Keratinocyte (primary cell): ENCODE measurements around the gene BEST2. TPM values are rescaled to one million over a fixed set of nuclear protein-coding genes. Genes with fewer than 3 reads are reported as not detected.
A peak's percentile ranks its signal among the peaks of the same experiment; 100 is the strongest.

ENCODE experiments used
- DNase-seq: peaks from one replicate; pipeline ENCODE4 v3.0.0-alpha.2; 2011; ENCODE audit warnings: low read depth, missing footprints, low spot score
- FAIRE-seq: peaks from 2 replicates; lab custom pipeline; 2011; peaks lifted over from hg19 to GRCh38; lab: Jason Lieb, UNC
- H2AFZ ChIP-seq: 2 replicates; pipeline ENCODE4 v1.6.0; 2012; ENCODE audit warnings: low read length, control low read depth, inconsistent platforms; ENCODE audit not compliant: control insufficient read depth
- H3K27ac ChIP-seq: 2 replicates; pipeline ENCODE4 v1.5.1; 2011; ENCODE audit warnings: low read length; ENCODE audit not compliant: control insufficient read depth, insufficient read depth
- H3K27me3 ChIP-seq: 3 replicates; pipeline ENCODE4 v1.6.0; 2011; ENCODE audit warnings: low read length; ENCODE audit not compliant: control insufficient read depth, insufficient read depth; ENCODE audit errors: extremely low read depth
- H3K36me3 ChIP-seq, 2 experiments: 2 replicates in 1 of 2; 3 replicates in 1 of 2; pipeline ENCODE4 v1.5.1; 2011; ENCODE audit warnings: low read length in 2 of 2, mild to moderate bottlenecking in 1 of 2; ENCODE audit not compliant: control insufficient read depth in 2 of 2, insufficient read depth in 2 of 2; ENCODE audit errors: extremely low read depth in 1 of 2
- H3K4me1 ChIP-seq: 3 replicates; pipeline ENCODE4 v1.5.1; 2011; ENCODE audit warnings: low read length; ENCODE audit not compliant: control insufficient read depth, insufficient read depth; ENCODE audit errors: extremely low read depth
- H3K4me2 ChIP-seq: 3 replicates; pipeline ENCODE4 v1.6.0; 2011; ENCODE audit warnings: low read depth, low read length; ENCODE audit not compliant: control insufficient read depth, insufficient read depth; ENCODE audit errors: extremely low read depth
- H3K4me3 ChIP-seq, 3 experiments: fragments of 200-600 bp in 1 of 3; sonication (generic) in 1 of 3; 2 replicates in 2 of 3; 3 replicates in 1 of 3; pipeline ENCODE4 v1.5.1; 2011 to 2016; ENCODE audit warnings: low read length in 3 of 3, mild to moderate bottlenecking in 3 of 3, control low read depth in 2 of 3, inconsistent platforms in 1 of 3, low read depth in 1 of 3, mixed read lengths in 1 of 3, mixed run types in 1 of 3, moderate library complexity in 1 of 3; ENCODE audit not compliant: control insufficient read depth in 2 of 3, insufficient read depth in 2 of 3; ENCODE audit errors: extremely low read depth in 1 of 3
- H3K79me2 ChIP-seq: 2 replicates; pipeline ENCODE4 v1.6.0; 2012; ENCODE audit warnings: low read length; ENCODE audit not compliant: control insufficient read depth, insufficient read depth
- H3K9ac ChIP-seq: 3 replicates; pipeline ENCODE4 v1.6.0; 2011; ENCODE audit warnings: low read length; ENCODE audit not compliant: control insufficient read depth, insufficient read depth; ENCODE audit errors: extremely low read depth
- H3K9me1 ChIP-seq: 3 replicates; pipeline ENCODE4 v1.6.0; 2011; ENCODE audit warnings: low read length; ENCODE audit not compliant: control insufficient read depth, insufficient read depth; ENCODE audit errors: extremely low read depth
- H3K9me3 ChIP-seq: 2 replicates; pipeline ENCODE4 v1.5.1; 2012; ENCODE audit warnings: low read depth, low read length; ENCODE audit not compliant: control insufficient read depth
- H4K20me1 ChIP-seq: 3 replicates; pipeline ENCODE4 v1.6.0; 2011; ENCODE audit warnings: low read length; ENCODE audit not compliant: control insufficient read depth, insufficient read depth; ENCODE audit errors: extremely low read depth
- EZH2 ChIP-seq: IDR thresholded peaks from one replicate; pipeline ENCODE4 v1.6.1; 2012; ENCODE audit warnings: inconsistent platforms, mild to moderate bottlenecking, low read length, moderate library complexity
- dilution Hi-C: fragments of 300-500 bp; cut with MboI; formaldehyde crosslinking; loops from one replicate; pipeline ENCODE4 v1.7.0; 2020; ENCODE audit warnings: low sequenced_read_pairs; ENCODE audit not compliant: extremely low pct_ligation_motif_present
- polyA plus RNA-seq, 5 experiments: library from polyadenylated mRNA; depleted of rRNA in 3 of 5; stranded (reverse) in 3 of 5; stranded (forward) in 1 of 5; unstranded in 1 of 5; fragments of >200 nt; gene quantifications; 1 replicate in 1 of 5; 2 replicates in 3 of 5; 3 replicates in 1 of 5; pipeline versions ENCODE4 v1.2.1 to v1.2.3, GENCODE V29; 2011 to 2012; ENCODE audit warnings: missing spikeins in 2 of 5, low read depth in 1 of 5, low replicate concordance in 1 of 5
- TF ChIP-seq, protein P1 (sequence below), 3 experiments: IDR thresholded peaks in 1 of 3; conservative IDR thresholded peaks in 1 of 3; optimal IDR thresholded peaks in 1 of 3; 2 replicates in 2 of 3; 3 replicates in 1 of 3; pipeline versions ENCODE3 to v1.5.1; 2011; ENCODE audit warnings: low read length in 3 of 3, mild to moderate bottlenecking in 3 of 3, moderate library complexity in 2 of 3, control low read depth in 1 of 3, inconsistent platforms in 1 of 3; ENCODE audit not compliant: insufficient read depth in 2 of 3; ENCODE audit errors: extremely low read depth in 1 of 3

Gene BEST2
- polyA plus RNA-seq, 1 donor (not counting 4 experiments of a cell fraction or from before 2014, with no cell fraction given) = not detected

DNA sequence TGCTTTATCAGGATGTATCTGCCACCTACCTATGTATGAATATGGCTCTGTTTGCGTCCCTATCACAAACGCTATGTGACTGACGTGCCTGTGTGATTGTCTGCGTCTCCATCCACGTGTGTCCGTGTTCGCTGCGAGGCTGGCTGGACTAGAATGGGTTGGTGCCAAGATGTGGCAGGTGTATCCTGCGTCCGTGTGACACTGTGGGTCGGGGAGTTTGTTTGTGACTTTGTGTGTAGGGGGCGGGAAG, 30.5 kb downstream of the BEST2 start:
- Histone ChIP-seq H3K4me2 (peak overlapping the region; percentile 88), H3K9me3 (no peaks in the 10 kb centered on the region), H3K36me3 (no peaks in the 10 kb centered on the region), H3K27ac (peak overlapping the region; percentile 81), H3K9me1 (no peaks in the 10 kb centered on the region), H3K27me3 (no peaks in the 10 kb centered on the region), H4K20me1 (no peaks in the 10 kb centered on the region), H3K79me2 (no peaks in the 10 kb centered on the region), H3K9ac (peak overlapping the region; percentile 73), H3K4me3 (peak overlapping the region; percentile 34 to 49 (median 40)), H2AFZ (peak overlapping the region; percentile 60), H3K4me1 (peaks cover 71% of the 10 kb centered on the region)
- no peak for FAIRE-seq
- dilution Hi-C loops = no loop called here
- TF ChIP-seq, protein P1, sequence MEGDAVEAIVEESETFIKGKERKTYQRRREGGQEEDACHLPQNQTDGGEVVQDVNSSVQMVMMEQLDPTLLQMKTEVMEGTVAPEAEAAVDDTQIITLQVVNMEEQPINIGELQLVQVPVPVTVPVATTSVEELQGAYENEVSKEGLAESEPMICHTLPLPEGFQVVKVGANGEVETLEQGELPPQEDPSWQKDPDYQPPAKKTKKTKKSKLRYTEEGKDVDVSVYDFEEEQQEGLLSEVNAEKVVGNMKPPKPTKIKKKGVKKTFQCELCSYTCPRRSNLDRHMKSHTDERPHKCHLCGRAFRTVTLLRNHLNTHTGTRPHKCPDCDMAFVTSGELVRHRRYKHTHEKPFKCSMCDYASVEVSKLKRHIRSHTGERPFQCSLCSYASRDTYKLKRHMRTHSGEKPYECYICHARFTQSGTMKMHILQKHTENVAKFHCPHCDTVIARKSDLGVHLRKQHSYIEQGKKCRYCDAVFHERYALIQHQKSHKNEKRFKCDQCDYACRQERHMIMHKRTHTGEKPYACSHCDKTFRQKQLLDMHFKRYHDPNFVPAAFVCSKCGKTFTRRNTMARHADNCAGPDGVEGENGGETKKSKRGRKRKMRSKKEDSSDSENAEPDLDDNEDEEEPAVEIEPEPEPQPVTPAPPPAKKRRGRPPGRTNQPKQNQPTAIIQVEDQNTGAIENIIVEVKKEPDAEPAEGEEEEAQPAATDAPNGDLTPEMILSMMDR (optimal IDR thresholded peaks at IDR 0.05 in 1 of 3, IDR thresholded peaks at IDR 0.05 in 1 of 3, conservative IDR thresholded peaks at IDR 0.05 in 1 of 3; ENCODE audit: extremely low read depth in 1 of 3, insufficient read depth in 2 of 3, low read length in 3 of 3) = no peak
- TF ChIP-seq EZH2 = no peak
- no peak for DNase-seq

DNA sequence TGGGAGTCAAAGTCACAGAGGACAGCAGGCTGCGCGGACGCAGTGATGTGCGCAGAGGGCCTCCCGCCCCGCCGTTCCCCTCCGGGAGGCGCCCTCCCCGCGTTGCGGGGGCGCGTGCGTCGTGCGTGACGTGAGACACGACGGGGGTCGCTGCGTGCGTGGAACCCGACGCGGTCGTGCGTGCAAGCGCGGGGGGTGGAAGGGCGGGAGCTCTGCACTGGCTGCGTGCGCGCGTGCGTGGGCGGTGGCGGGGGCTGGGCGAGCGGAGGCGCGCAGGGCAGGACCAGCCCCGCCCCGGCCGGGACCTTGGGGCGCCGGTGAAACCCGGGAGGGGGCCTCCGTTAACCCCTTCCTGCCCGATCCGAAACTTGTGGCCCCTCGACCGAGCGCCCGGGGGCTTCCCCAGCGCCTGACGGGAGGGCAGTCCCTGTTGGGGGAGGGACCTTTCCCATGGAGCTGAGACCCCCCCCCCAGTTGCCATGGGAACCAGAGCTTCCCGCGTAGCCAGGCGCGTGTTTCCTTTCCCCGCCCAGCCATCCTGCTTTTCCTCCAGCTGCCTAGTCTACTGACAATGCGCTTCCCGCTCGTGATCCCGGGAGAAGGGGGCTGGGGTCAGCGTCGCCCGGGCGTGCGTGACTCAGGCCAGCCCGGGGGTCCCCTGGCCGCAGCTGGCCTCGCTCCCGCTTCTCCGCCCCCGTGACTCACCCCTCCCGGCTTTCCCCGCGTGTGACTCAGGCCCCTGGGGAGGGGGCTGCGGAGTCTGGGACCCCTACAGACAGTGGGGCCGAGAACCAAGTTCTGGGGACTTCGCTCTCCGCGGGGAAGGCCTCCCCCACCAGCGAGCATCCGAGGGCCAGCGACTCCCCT, 31.1 kb downstream of the BEST2 start:
- dilution Hi-C loops = no loop called here
- Histone ChIP-seq H3K4me3 (peak overlapping the region; percentile 34 to 57 (median 40)), H3K27ac (peak overlapping the region; percentile 81), H4K20me1 (no peaks in the 10 kb centered on the region), H3K9me1 (no peaks in the 10 kb centered on the region), H3K27me3 (no peaks in the 10 kb centered on the region), H3K36me3 (no peaks in the 10 kb centered on the region), H3K9ac (peak overlapping the region; percentile 73), H3K4me1 (peaks cover 70% of the 10 kb centered on the region), H3K9me3 (no peaks in the 10 kb centered on the region), H3K79me2 (no peaks in the 10 kb centered on the region), H3K4me2 (peak overlapping the region; percentile 88), H2AFZ (peak overlapping the region; percentile 60)
- no peak for TF ChIP-seq EZH2
- TF ChIP-seq, protein P1 (optimal IDR thresholded peaks at IDR 0.05 in 1 of 3, IDR thresholded peaks at IDR 0.05 in 1 of 3, conservative IDR thresholded peaks at IDR 0.05 in 1 of 3; ENCODE audit: extremely low read depth in 1 of 3, insufficient read depth in 2 of 3, low read length in 3 of 3) = peak in 1 of 3 experiments; percentile 27
- no peak for FAIRE-seq
- no peak for DNase-seq
